Mucosa of rectum (tissue), 2 donors: ENCODE results near the gene VGLL4.
"Not testable (repeated sequence)": the region's sequence is repeated elsewhere in the genome, so short reads cannot be mapped to it uniquely, and the experiment has no call there.

Source experiments
- H3K27ac ChIP-seq, 2 donors: one replicate each; pipeline ENCODE4 v1.7.0; 2013; ENCODE audit warnings: inconsistent platforms in 2 of 2, low read depth in 2 of 2, low read length in 2 of 2
- H3K27me3 ChIP-seq, 2 donors: one replicate each; pipeline ENCODE4 v1.7.0; 2013; ENCODE audit warnings: low read length in 2 of 2; ENCODE audit not compliant: control insufficient read depth in 2 of 2, insufficient read depth in 2 of 2
- H3K36me3 ChIP-seq, 2 donors: one replicate each; pipeline ENCODE4 v1.7.0; 2013; ENCODE audit warnings: low read length in 2 of 2; ENCODE audit not compliant: control insufficient read depth in 2 of 2, insufficient read depth in 2 of 2
- H3K4me1 ChIP-seq, 2 donors: one replicate each; pipeline ENCODE4 v1.7.0; 2013; ENCODE audit warnings: low read length in 2 of 2, mild to moderate bottlenecking in 1 of 2; ENCODE audit not compliant: control insufficient read depth in 2 of 2, insufficient read depth in 2 of 2
- H3K4me3 ChIP-seq, 2 donors: one replicate each; pipeline ENCODE4 v1.7.0; 2013; ENCODE audit warnings: low read length in 2 of 2
- H3K9ac ChIP-seq, 2 donors: one replicate each; pipeline ENCODE4 v1.7.0; 2013; ENCODE audit warnings: low read length in 2 of 2, low read depth in 1 of 2, mild to moderate bottlenecking in 1 of 2
- H3K9me3 ChIP-seq, 2 donors: one replicate each; pipeline ENCODE4 v1.7.0; 2013; ENCODE audit warnings: low read length in 2 of 2; ENCODE audit not compliant: control insufficient read depth in 2 of 2
- donor health status: healthy.
- donor health status: Normal muscosa, but diverticular disease.

Gene VGLL4

GRCh38 chr3:11602239-11602840 lies 41.4 kb downstream of the VGLL4 start:
- Histone ChIP-seq H3K9me3 (no peaks in the 10 kb centered on the region), H3K4me3 (no peak overlapping the region), H3K27ac (peak overlapping the region in 1 of 2 donors; percentile 43), H3K36me3 (peaks cover 18 to 19% of the 10 kb centered on the region in 2 donors), H3K4me1 (peaks cover 3 to 4% of the 10 kb centered on the region in 2 donors), H3K9ac (no peak overlapping the region), H3K27me3 (no peaks in the 10 kb centered on the region)

- Histone ChIP-seq H3K27ac (peak overlapping the region; percentile 18 to 43), H3K27me3 (no peaks in the 10 kb centered on the region), H3K9ac (no peak overlapping the region), H3K9me3 (no peaks in the 10 kb centered on the region), H3K36me3 (peaks cover 18 to 19% of the 10 kb centered on the region in 2 donors), H3K4me3 (no peak overlapping the region), H3K4me1 (peaks cover 3 to 4% of the 10 kb centered on the region in 2 donors)
Observed at GRCh38 chr3:11601446-11602238, 42.1 kb downstream of the VGLL4 start.

- Histone ChIP-seq H3K9ac (peak overlapping the region in 1 of 2 donors; percentile 1), H3K4me1 (peaks cover 3 to 4% of the 10 kb centered on the region in 2 donors), H3K4me3 (no peak overlapping the region)
Observed at GRCh38 chr3:11600501-11601282, 43.0 kb downstream of the VGLL4 start.

GRCh38 chr3:11596387-11596786 lies 47.3 kb downstream of the VGLL4 start:
- H3K4me1 ChIP-seq: peaks cover 10% of the 10 kb centered on the region in 2 donors
- H3K9ac ChIP-seq: no peak overlapping the region
- peaks cover 10 to 11% of the 10 kb centered on the region in 2 donors for H3K36me3 ChIP-seq
- H3K4me3 ChIP-seq: no peak overlapping the region
- no peak overlapping the region for H3K27ac ChIP-seq
- H3K9me3 ChIP-seq: no peaks in the 10 kb centered on the region
- H3K27me3 ChIP-seq: no peaks in the 10 kb centered on the region

More at GRCh38 chr3:11600501-11601282, 43.0 kb downstream of the VGLL4 start:
- peak overlapping the region; percentile 18 to 38 for H3K27ac ChIP-seq
- no peaks in the 10 kb centered on the region for H3K9me3 ChIP-seq
- no peaks in the 10 kb centered on the region for H3K27me3 ChIP-seq
- peaks cover 14 to 15% of the 10 kb centered on the region in 2 donors for H3K36me3 ChIP-seq

- not testable (repeated sequence) for H3K27ac ChIP-seq, H3K9me3 ChIP-seq, H3K4me3 ChIP-seq, H3K9ac ChIP-seq, H3K27me3 ChIP-seq, H3K36me3 ChIP-seq
- H3K4me1 ChIP-seq: peaks cover 10 to 18% of the 10 kb centered on the region in 2 donors
Observed at GRCh38 chr3:11595024-11595423, 48.7 kb downstream of the VGLL4 start.

- Histone ChIP-seq H3K4me1 (peaks cover 10 to 18% of the 10 kb centered on the region in 2 donors), H3K27ac (no peak overlapping the region), H3K27me3 (no peaks in the 10 kb centered on the region), H3K36me3 (no peaks in the 10 kb centered on the region), H3K9ac (no peak overlapping the region), H3K9me3 (no peaks in the 10 kb centered on the region), H3K4me3 (no peak overlapping the region)
Observed at GRCh38 chr3:11593318-11594034, 50.2 kb downstream of the VGLL4 start.

- H3K4me3 ChIP-seq: no peak overlapping the region
- H3K9me3 ChIP-seq: no peaks in the 10 kb centered on the region
- no peak overlapping the region for H3K9ac ChIP-seq
- peaks cover 10 to 18% of the 10 kb centered on the region in 2 donors for H3K4me1 ChIP-seq
- no peaks in the 10 kb centered on the region for H3K36me3 ChIP-seq
- no peaks in the 10 kb centered on the region for H3K27me3 ChIP-seq
- peak overlapping the region; percentile 46 to 56 for H3K27ac ChIP-seq
Observed at GRCh38 chr3:11592445-11593298, 51.0 kb downstream of the VGLL4 start.

- H3K9ac ChIP-seq: peak overlapping the region in 1 of 2 donors; percentile 5
Observed at GRCh38 chr3:11591391-11592282, 52.1 kb downstream of the VGLL4 start.

More at GRCh38 chr3:11591391-11592282, 52.1 kb downstream of the VGLL4 start:
- Histone ChIP-seq H3K4me1 (peaks cover 10 to 18% of the 10 kb centered on the region in 2 donors), H3K36me3 (no peaks in the 10 kb centered on the region), H3K27me3 (no peaks in the 10 kb centered on the region), H3K27ac (peak overlapping the region; percentile 46 to 56), H3K4me3 (no peak overlapping the region), H3K9me3 (no peaks in the 10 kb centered on the region)
